ENCODE measurements around the gene INPP4A.

Gene INPP4A

DNA sequence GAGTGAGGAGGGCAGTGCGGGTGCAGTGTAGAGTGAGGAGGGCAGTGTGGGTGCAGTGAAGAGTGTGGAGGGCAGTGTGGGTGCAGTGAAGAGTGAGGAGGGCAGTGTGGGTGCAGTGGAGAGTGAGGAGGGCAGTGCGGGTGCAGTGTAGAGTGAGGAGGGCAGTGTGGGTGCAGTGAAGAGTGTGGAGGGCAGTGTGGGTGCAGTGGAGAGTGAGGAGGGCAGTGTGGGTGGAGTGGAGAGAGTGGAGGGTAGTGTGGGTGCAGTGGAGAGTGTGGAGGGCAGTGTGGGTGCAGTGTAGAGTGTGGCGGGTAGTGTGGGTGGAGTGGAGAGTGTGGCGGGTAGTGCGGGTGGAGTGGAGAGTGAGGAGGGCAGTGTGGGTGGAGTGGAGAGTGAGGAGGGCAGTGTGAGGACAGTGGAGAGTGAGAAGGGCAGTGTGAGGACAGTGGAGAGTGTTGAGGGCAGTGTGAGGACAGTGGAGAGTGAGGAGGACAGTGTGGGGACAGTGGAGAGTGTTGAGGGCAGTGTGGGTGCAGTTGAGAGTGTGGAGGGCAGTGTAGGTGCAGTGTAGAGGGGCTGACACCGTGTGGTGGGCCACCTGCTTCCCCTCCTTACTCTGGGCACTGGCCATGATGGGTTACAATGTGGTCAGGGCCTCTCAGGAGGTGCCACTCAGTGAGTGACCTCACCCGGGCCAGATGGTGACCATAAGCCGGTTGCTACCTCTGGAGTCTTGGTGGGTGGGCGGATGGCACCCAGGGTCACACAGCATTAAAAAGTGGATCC, 28.5 kb downstream of the INPP4A start:
- Histone ChIP-seq H3K4me3 (ENCODE audit: low read length) (no peak overlapping the region), H3K36me3 (ENCODE audit: insufficient read depth, low read depth, low read length) (no peaks in the 10 kb centered on the region), H3K27ac (ENCODE audit: low read length) (no peak overlapping the region), H3K9me3 (ENCODE audit: insufficient read depth, low read depth, low read length) (no peaks in the 10 kb centered on the region), H3K27me3 (ENCODE audit: insufficient read depth, low read length) (no peaks in the 10 kb centered on the region), H3K9ac (ENCODE audit: low read depth, low read length) (no peak overlapping the region), H3K4me1 (ENCODE audit: insufficient read depth, low read length) (peaks cover 8% of the 10 kb centered on the region; the same call in 1 of the 2 replicates)

DNA sequence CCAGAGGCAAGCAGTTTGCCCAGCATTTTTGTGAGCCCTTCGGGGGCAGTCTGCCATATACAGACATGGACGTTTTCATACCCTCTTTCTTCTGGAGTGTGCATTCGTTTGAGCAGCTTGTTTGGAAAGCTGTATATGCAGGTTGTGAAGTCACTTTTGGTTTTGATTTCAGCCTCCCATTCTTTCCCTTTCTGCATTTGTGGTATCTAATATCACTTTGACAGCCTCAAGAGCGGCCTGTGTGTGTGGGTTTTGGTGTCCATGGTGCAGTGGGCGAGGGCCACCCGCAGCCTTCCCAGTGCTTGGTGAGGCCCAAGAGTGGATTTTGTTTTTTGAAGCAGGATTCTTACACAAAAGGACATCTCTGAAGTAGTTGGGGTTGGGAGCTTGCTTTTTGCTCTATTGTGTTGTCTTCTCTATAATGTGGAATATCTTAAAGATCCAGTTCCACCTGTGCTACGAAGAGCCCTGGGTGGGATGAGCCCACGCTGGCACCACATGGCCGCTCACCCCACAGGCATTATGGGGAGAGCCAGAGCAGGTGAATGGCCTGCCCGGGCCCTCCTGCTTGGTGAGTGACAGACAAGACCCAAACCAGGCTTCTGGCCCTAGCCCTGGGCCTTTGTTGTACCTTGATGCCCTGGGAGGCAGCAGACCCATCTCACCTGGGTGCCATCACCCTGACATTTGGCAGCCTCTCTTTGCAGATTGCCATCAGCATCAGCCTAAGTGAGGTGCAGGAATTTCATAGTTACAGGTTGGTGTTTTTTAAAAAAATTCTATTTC, 29.5 kb downstream of the INPP4A start:
- Histone ChIP-seq H3K36me3 (ENCODE audit: insufficient read depth, low read depth, low read length) (no peaks in the 10 kb centered on the region), H3K4me1 (ENCODE audit: insufficient read depth, low read length) (peaks cover 8% of the 10 kb centered on the region; the same call in 1 of the 2 replicates), H3K27ac (ENCODE audit: low read length) (no peak overlapping the region)

DNA sequence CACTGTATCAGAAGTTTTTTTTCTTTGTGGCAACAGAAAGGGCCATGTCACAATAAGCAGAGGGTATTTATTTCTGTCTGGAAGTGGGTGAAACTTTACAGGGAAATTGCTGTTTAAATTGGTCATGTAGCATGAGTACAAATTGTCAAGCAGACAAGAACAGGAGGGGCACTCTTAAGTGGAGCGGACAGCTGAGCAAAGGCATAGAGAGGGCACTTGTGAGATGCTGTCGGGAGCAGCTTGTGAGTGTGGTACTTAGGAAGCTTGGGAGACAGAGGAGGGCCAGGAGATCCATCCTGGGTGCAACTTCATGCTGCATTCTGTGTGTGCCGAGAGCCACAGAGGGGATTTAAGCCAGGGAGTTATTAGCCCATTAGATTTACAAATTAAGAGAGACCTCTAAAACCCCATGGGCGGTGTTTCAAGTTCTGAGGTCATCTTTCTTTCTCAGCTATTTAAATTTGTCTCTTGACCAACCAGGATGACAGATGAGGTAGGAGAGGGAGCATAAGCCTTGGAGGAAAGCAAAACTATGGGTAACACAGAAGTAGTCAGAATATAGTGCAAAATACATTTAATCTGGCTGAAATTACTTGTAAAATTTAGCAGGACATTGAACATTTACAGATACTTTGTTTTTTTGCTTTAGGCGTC, 30.4 kb downstream of the INPP4A start:
- no peak overlapping the region for H3K27ac ChIP-seq (ENCODE audit: low read length)
- no peaks in the 10 kb centered on the region for H3K36me3 ChIP-seq (ENCODE audit: insufficient read depth, low read depth, low read length)
- no peak overlapping the region for H3K9ac ChIP-seq (ENCODE audit: low read depth, low read length)
- H3K9me3 ChIP-seq (ENCODE audit: insufficient read depth, low read depth, low read length), result no peaks in the 10 kb centered on the region
- H3K4me1 ChIP-seq (ENCODE audit: insufficient read depth, low read length), result peaks cover 14% of the 10 kb centered on the region; the same call in 1 of the 2 replicates
- no peak overlapping the region for H3K4me3 ChIP-seq (ENCODE audit: low read length)
- H3K27me3 ChIP-seq (ENCODE audit: insufficient read depth, low read length), result no peaks in the 10 kb centered on the region

More for the DNA sequence above, 29.5 kb downstream of the INPP4A start:
- no peak overlapping the region for H3K9ac ChIP-seq (ENCODE audit: low read depth, low read length)
- no peaks in the 10 kb centered on the region for H3K9me3 ChIP-seq (ENCODE audit: insufficient read depth, low read depth, low read length)
- H3K4me3 ChIP-seq (ENCODE audit: low read length), result no peak overlapping the region
- no peaks in the 10 kb centered on the region for H3K27me3 ChIP-seq (ENCODE audit: insufficient read depth, low read length)

DNA sequence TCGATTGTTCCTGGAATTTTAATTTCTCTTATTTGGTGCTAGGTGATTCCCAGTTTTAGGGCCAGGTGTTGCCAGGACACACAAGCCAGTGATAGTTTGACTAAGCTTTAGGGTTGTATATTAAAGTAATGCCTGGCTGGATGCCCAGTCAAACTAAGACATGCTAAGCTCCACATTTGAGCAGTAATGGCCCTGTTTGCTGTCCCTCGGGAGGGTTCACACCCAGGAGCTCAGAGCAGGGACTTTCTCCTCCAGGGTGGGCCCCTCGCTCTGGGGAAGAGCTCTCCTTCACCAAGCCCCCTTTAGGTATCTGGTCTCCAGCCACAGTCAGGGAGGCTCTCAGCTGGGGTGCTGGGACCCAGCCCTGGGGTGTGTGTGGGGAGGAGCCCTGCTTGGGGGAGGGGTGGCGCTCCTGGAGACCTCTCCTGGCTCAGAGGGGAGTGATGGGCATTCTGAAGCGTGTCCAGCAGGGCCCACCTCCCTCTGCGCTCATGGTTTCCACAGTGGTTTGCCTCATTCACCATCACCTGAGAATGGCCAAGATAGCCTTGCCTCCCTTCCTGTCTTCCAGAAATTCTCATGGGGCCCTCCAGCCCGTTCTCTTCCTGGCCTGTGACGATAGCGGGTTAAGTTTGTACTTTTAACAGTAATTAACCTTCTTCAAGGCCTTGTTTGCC, 31.7 kb downstream of the INPP4A start:
- H3K27me3 ChIP-seq (ENCODE audit: insufficient read depth, low read length), result no peaks in the 10 kb centered on the region
- no peak overlapping the region for H3K9ac ChIP-seq (ENCODE audit: low read depth, low read length)
- H3K4me3 ChIP-seq (ENCODE audit: low read length), result no peak overlapping the region
- H3K9me3 ChIP-seq (ENCODE audit: insufficient read depth, low read depth, low read length), result no peaks in the 10 kb centered on the region
- H3K27ac ChIP-seq (ENCODE audit: low read length), result peak overlapping the region; percentile 33
- no peaks in the 10 kb centered on the region for H3K36me3 ChIP-seq (ENCODE audit: insufficient read depth, low read depth, low read length)
- peaks cover 17% of the 10 kb centered on the region; the same call in 1 of the 2 replicates for H3K4me1 ChIP-seq (ENCODE audit: insufficient read depth, low read length)

DNA sequence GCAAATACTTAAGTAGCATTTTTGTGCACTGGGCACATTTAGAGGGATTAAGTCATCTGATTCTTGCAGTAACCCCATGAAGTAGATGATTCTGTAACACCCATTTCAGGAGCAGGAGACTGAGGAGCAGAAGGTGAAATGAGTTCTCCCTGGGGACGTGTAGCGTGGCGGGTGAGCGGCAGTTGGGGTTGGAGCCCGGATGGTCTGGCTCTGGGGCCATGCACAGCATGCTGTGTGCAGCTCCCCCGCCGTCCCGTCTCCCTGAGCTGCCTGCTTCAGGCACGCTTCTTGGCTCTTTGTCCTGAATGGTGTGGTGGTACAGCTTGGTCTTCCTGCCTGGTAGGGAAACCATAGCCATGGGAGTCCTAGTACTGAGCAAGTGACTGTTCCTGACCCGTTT, 32.4 kb downstream of the INPP4A start:
- Histone ChIP-seq H3K27ac (ENCODE audit: low read length) (no peak overlapping the region), H3K27me3 (ENCODE audit: insufficient read depth, low read length) (no peaks in the 10 kb centered on the region), H3K4me3 (ENCODE audit: low read length) (no peak overlapping the region), H3K4me1 (ENCODE audit: insufficient read depth, low read length) (peaks cover 17% of the 10 kb centered on the region; the same call in 1 of the 2 replicates), H3K9me3 (ENCODE audit: insufficient read depth, low read depth, low read length) (no peaks in the 10 kb centered on the region), H3K36me3 (ENCODE audit: insufficient read depth, low read depth, low read length) (no peaks in the 10 kb centered on the region), H3K9ac (ENCODE audit: low read depth, low read length) (no peak overlapping the region)

DNA sequence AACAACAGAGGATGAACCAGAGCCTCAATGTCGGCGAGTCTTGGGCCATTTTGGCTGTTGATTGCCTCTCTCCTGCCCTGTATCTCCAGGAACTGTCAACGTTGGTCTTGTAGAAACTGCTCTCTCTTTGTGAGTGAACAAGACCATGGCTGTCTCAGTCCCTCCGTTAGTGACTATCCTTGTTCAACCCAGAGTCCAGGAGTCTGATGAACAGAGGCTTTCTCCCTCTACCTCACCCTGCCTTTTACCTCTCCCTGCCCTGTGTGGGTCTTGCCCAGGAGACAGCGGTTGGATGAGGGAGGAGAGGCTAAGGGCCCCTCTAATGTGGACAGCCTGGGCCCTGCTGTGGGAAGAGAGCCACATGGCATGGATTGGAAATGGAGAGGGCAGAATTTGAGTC, 32.8 kb downstream of the INPP4A start:
- no peak overlapping the region for H3K9ac ChIP-seq (ENCODE audit: low read depth, low read length)
- H3K27ac ChIP-seq (ENCODE audit: low read length), result no peak overlapping the region
- H3K4me1 ChIP-seq (ENCODE audit: insufficient read depth, low read length), result peaks cover 17% of the 10 kb centered on the region; the same call in 1 of the 2 replicates
- H3K9me3 ChIP-seq (ENCODE audit: insufficient read depth, low read depth, low read length), result no peaks in the 10 kb centered on the region
- no peak overlapping the region for H3K4me3 ChIP-seq (ENCODE audit: low read length)
- H3K27me3 ChIP-seq (ENCODE audit: insufficient read depth, low read length), result no peaks in the 10 kb centered on the region
- no peaks in the 10 kb centered on the region for H3K36me3 ChIP-seq (ENCODE audit: insufficient read depth, low read depth, low read length)

DNA sequence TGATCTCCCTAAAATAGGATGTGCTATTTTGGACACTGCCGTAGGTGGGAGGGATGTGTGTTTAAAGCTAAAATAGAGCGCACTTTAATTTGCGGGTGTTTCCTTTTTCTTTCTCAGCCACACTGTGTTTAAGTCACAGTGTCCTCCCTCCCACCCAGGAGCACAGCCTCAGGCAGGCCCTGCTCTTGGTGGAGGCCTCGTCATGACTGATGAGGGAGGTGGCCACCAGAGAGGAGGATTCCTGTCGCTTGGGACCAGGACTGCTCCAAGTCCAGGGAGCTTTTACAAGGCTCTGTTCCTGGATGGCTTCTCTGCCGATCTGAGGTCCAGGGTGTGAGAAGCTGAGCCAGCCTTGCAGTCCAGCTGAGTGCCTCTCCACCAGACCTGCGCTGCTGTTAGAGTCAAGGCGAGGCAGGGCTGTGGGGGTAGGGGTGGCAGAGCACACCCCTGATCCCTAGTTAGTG, 33.5 kb downstream of the INPP4A start:
- Histone ChIP-seq H3K27ac (ENCODE audit: low read length) (no peak overlapping the region), H3K27me3 (ENCODE audit: insufficient read depth, low read length) (no peaks in the 10 kb centered on the region), H3K4me1 (ENCODE audit: insufficient read depth, low read length) (peaks cover 17% of the 10 kb centered on the region; the same call in 1 of the 2 replicates), H3K36me3 (ENCODE audit: insufficient read depth, low read depth, low read length) (no peaks in the 10 kb centered on the region), H3K9me3 (ENCODE audit: insufficient read depth, low read depth, low read length) (no peaks in the 10 kb centered on the region), H3K4me3 (ENCODE audit: low read length) (no peak overlapping the region), H3K9ac (ENCODE audit: low read depth, low read length) (no peak overlapping the region)

DNA sequence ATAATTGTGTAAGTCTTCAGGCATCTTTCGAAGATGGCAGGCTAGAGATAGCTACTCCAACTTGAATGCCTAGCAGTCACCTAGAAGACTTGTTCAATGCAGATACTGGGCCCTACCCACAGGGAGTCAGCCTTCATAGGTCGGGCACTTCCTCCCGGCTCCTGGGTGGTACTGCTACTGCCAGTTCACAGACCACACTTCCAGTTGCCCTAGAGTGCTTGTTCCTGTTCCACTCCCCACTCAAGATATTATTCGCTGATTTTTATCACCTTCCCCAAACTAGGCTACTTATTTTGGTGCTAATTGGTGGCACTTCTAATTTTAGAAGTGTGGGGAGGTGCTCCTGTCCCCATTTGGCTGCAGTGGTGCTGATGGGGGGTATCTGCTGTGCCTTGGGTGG, 34.2 kb downstream of the INPP4A start:
- H3K27ac ChIP-seq (ENCODE audit: low read length), result no peak overlapping the region

DNA sequence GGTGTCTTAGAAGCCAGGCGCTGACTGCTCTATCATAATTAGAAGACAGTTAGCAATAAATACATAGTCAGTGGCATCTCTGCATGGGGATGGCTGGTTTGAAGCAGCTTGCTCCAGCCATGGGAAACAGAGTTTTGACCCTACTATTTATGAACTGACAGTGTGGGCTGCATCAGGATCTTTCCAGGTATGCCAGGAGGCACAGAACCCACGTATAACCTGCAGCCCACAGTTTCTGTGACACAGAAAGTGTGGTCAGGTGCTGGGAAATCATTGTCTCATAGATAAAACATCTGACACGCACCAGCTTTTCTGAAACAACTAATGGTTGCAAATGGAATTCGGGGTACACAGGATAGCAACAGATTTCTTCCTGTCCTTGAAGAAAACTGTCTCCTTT, 34.7 kb downstream of the INPP4A start:
- Histone ChIP-seq H3K36me3 (ENCODE audit: insufficient read depth, low read depth, low read length) (no peaks in the 10 kb centered on the region), H3K4me3 (ENCODE audit: low read length) (no peak overlapping the region), H3K9ac (ENCODE audit: low read depth, low read length) (no peak overlapping the region), H3K4me1 (ENCODE audit: insufficient read depth, low read length) (peaks cover 19% of the 10 kb centered on the region; the same call in 1 of the 2 replicates), H3K27me3 (ENCODE audit: insufficient read depth, low read length) (no peaks in the 10 kb centered on the region), H3K27ac (ENCODE audit: low read length) (no peak overlapping the region), H3K9me3 (ENCODE audit: insufficient read depth, low read depth, low read length) (no peaks in the 10 kb centered on the region)

More for the DNA sequence above, 34.2 kb downstream of the INPP4A start:
- H3K9ac ChIP-seq (ENCODE audit: low read depth, low read length), result no peak overlapping the region
- no peak overlapping the region for H3K4me3 ChIP-seq (ENCODE audit: low read length)
- peaks cover 17% of the 10 kb centered on the region; the same call in 1 of the 2 replicates for H3K4me1 ChIP-seq (ENCODE audit: insufficient read depth, low read length)
- no peaks in the 10 kb centered on the region for H3K9me3 ChIP-seq (ENCODE audit: insufficient read depth, low read depth, low read length)
- no peaks in the 10 kb centered on the region for H3K27me3 ChIP-seq (ENCODE audit: insufficient read depth, low read length)
- no peaks in the 10 kb centered on the region for H3K36me3 ChIP-seq (ENCODE audit: insufficient read depth, low read depth, low read length)

DNA sequence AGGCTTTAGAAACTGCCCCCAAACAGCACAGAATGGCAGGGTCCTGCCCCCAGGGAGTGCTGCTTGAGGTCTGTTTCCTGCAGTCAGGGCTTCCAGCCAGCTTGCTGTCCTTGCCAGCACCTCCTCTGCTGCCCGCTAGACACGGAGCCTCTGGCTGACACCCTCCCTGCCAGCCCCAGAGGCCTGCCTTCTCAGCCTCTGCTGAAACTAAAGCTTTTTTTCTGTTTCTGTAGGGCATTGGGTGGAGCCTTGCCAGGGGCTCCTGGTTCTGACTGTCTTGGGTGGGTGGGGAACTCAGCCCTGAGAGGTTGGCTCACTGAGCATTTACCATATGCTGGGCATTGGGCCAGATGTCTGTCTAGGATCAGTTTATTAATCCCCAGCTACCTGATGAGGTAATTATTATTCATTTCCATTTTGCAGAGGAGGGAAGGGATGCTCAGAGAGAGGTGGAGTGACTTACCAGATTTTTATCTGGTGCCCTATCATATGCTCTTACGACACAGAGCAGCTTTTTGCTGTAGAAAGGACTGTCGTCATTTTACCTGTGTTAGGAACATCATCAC, 35.4 kb downstream of the INPP4A start:
- no peak overlapping the region for H3K9ac ChIP-seq (ENCODE audit: low read depth, low read length)
- no peak overlapping the region for H3K4me3 ChIP-seq (ENCODE audit: low read length)
- no peak overlapping the region for H3K27ac ChIP-seq (ENCODE audit: low read length)
- H3K9me3 ChIP-seq (ENCODE audit: insufficient read depth, low read depth, low read length), result no peaks in the 10 kb centered on the region
- H3K27me3 ChIP-seq (ENCODE audit: insufficient read depth, low read length), result no peaks in the 10 kb centered on the region
- H3K4me1 ChIP-seq (ENCODE audit: insufficient read depth, low read length), result peaks cover 23% of the 10 kb centered on the region; the same call in 1 of the 2 replicates
- no peaks in the 10 kb centered on the region for H3K36me3 ChIP-seq (ENCODE audit: insufficient read depth, low read depth, low read length)

DNA sequence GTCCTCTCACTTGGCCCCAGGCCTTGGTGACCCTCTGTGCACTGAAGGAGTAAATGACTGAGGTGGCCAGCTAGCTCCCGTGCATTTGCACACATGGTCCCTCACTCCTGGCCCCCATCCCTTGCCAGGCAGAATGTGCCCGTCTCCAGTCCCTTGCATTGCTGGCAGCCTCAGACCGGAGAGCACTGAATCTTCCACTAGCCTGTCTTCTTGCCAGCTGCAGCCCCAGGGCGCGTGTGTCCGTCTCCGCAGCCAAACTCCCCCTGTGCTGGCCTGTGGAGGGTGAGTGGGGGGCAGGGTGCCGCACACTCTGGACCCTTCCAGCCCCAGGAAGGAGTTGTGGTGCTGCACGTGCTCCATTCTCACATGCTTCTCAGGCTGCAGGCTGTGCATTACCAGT, 35.9 kb downstream of the INPP4A start:
- H3K4me3 ChIP-seq (ENCODE audit: low read length), result no peak overlapping the region
- no peaks in the 10 kb centered on the region for H3K27me3 ChIP-seq (ENCODE audit: insufficient read depth, low read length)
- H3K27ac ChIP-seq (ENCODE audit: low read length), result no peak overlapping the region
- no peaks in the 10 kb centered on the region for H3K9me3 ChIP-seq (ENCODE audit: insufficient read depth, low read depth, low read length)
- H3K9ac ChIP-seq (ENCODE audit: low read depth, low read length), result no peak overlapping the region
- H3K4me1 ChIP-seq (ENCODE audit: insufficient read depth, low read length), result peaks cover 22% of the 10 kb centered on the region
- no peaks in the 10 kb centered on the region for H3K36me3 ChIP-seq (ENCODE audit: insufficient read depth, low read depth, low read length)
